Trophoblast cell (in vitro differentiated cells and primary cell): ENCODE results near the gene TMPRSS3.
A peak's percentile ranks its signal among the peaks of the same experiment; 100 is the strongest.

Experiments used
- DNase-seq, 2 donors: peaks; one replicate each; pipeline ENCODE4 v3.0.0-alpha.2; 2016
- H2AFZ ChIP-seq: 2 replicates; pipeline ENCODE4 v1.6.1; 2013; ENCODE audit warnings: low read length, moderate library complexity, mild to moderate bottlenecking; ENCODE audit not compliant: insufficient read depth, poor library complexity
- H2AK5ac ChIP-seq: 2 replicates; pipeline ENCODE4 v1.6.1; 2013; ENCODE audit warnings: mild to moderate bottlenecking, low read length
- H2BK120ac ChIP-seq: 2 replicates; pipeline ENCODE4 v1.6.1; 2013; ENCODE audit warnings: low read length, mild to moderate bottlenecking, moderate library complexity; ENCODE audit not compliant: insufficient read depth, poor library complexity
- H2BK12ac ChIP-seq: 2 replicates; pipeline ENCODE4 v1.6.1; 2013; ENCODE audit warnings: mild to moderate bottlenecking, low read length, moderate library complexity
- H2BK5ac ChIP-seq: 2 replicates; pipeline ENCODE4 v1.6.1; 2013; ENCODE audit warnings: low read length, low read depth, moderate library complexity, mild to moderate bottlenecking; ENCODE audit not compliant: poor library complexity
- H3K14ac ChIP-seq: 2 replicates; pipeline ENCODE4 v1.6.1; 2013; ENCODE audit warnings: mild to moderate bottlenecking, low read length
- H3K18ac ChIP-seq: 2 replicates; pipeline ENCODE4 v1.6.1; 2013; ENCODE audit warnings: mild to moderate bottlenecking, low read length
- H3K23ac ChIP-seq: 2 replicates; pipeline ENCODE4 v1.6.1; 2013; ENCODE audit warnings: low read length
- H3K27ac ChIP-seq: 2 replicates; pipeline ENCODE4 v1.5.1; 2013; ENCODE audit warnings: low read depth, mild to moderate bottlenecking, inconsistent platforms, low read length, moderate library complexity
- H3K27me3 ChIP-seq: 2 replicates; pipeline ENCODE4 v1.6.1; 2013; ENCODE audit warnings: inconsistent platforms, mild to moderate bottlenecking, low read length, moderate library complexity; ENCODE audit not compliant: insufficient read depth
- H3K36me3 ChIP-seq, 2 experiments: 1 replicate in 1 of 2; 2 replicates in 1 of 2; pipeline ENCODE4 v1.6.1; 2013; ENCODE audit warnings: low read length in 2 of 2, mild to moderate bottlenecking in 2 of 2, moderate library complexity in 1 of 2; ENCODE audit not compliant: insufficient read depth in 2 of 2, control insufficient read depth in 1 of 2
- H3K4ac ChIP-seq: 2 replicates; pipeline ENCODE4 v1.6.1; 2013; ENCODE audit warnings: low read depth, mild to moderate bottlenecking, low read length, moderate library complexity
- H3K4me1 ChIP-seq, 2 experiments: 1 replicate in 1 of 2; 2 replicates in 1 of 2; pipeline ENCODE4 v1.6.1; 2013; ENCODE audit warnings: low read length in 2 of 2, mild to moderate bottlenecking in 2 of 2, moderate library complexity in 1 of 2; ENCODE audit not compliant: insufficient read depth in 2 of 2, control insufficient read depth in 1 of 2
- H3K4me2 ChIP-seq: 2 replicates; pipeline ENCODE4 v1.6.1; 2013; ENCODE audit warnings: inconsistent platforms, mild to moderate bottlenecking, low read length, moderate library complexity
- H3K4me3 ChIP-seq: 2 replicates; pipeline ENCODE4 v1.5.1; 2013; ENCODE audit warnings: mild to moderate bottlenecking, low read depth, low read length, inconsistent platforms
- H3K79me1 ChIP-seq: one replicate; pipeline ENCODE4 v1.6.1; 2013; ENCODE audit warnings: low read length
- H3K79me2 ChIP-seq: 2 replicates; pipeline ENCODE4 v1.6.1; 2013; ENCODE audit warnings: low read length, mild to moderate bottlenecking; ENCODE audit not compliant: control insufficient read depth, insufficient read depth, poor library complexity
- H3K9ac ChIP-seq: 2 replicates; pipeline ENCODE4 v1.6.1; 2013; ENCODE audit warnings: mild to moderate bottlenecking, low read length
- H3K9me3 ChIP-seq: 2 replicates; pipeline ENCODE4 v1.6.1; 2013; ENCODE audit warnings: low read depth, mild to moderate bottlenecking, control low read depth, inconsistent platforms, low read length; ENCODE audit not compliant: insufficient read depth
- H4K12ac ChIP-seq: 2 replicates; pipeline ENCODE4 v1.6.1; 2013; ENCODE audit warnings: low read depth, mild to moderate bottlenecking, low read length, moderate library complexity
- H4K8ac ChIP-seq: 2 replicates; pipeline ENCODE4 v1.6.1; 2013; ENCODE audit warnings: low read depth, mild to moderate bottlenecking, low read length, moderate library complexity
- H4K91ac ChIP-seq: one replicate; pipeline ENCODE4 v1.6.1; 2013; ENCODE audit warnings: low read depth, mild to moderate bottlenecking, low read length, moderate library complexity
- WGBS: extraction: QIAGEN DNeasy Blood & Tissue Kit; methylation state at CpG from one replicate; pipeline ENCODE4 v1.1.7; 2013; ENCODE audit warnings: missing lambda C conversion rate; ENCODE audit not compliant: insufficient read length, insufficient coverage; ENCODE audit errors: extremely low coverage; 5-methylcytosine and 5-hydroxymethylcytosine counted together

TMPRSS3 gene

DNA sequence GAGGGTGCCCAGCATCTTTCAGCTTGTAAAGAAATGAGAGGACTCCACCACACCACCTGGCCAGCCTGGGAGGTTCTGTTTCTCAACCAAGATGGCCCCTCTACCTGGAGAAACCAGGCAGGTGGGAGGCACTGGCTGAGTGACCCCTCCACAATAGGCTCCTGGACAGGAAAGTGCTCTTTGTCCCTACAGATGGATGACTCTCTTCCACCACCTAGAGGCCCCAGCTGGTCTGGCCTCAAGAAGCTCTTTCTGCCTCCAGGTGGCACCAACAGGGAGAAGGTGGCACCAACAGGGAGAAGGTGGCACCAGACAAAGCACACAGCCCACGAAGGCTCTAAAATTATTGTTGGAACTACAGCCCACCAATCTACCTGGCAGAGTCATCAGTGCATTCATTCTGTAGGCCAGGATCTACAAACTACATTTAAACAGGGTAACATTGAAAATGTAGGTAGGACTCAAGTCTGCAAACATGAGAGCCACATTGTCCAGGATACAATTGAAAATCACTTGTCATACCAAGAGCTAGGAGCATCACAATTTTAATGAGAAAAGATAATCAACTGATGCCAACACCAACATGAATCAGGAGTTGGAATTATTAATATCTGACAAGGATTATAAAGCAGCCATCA, 14.4 kb downstream of the TMPRSS3 start:
- Histone ChIP-seq H3K9ac (no peak overlapping the region), H2BK5ac (no peak overlapping the region), H3K18ac (no peak overlapping the region), H3K27ac (no peak overlapping the region), H3K23ac (no peak overlapping the region), H3K79me1 (no peaks in the 10 kb centered on the region), H3K4me2 (no peak overlapping the region), H4K8ac (no peak overlapping the region), H2BK120ac (no peak overlapping the region), H3K14ac (no peak overlapping the region), H4K12ac (no peak overlapping the region), H3K4me3 (no peak overlapping the region), H3K36me3 (no peaks in the 10 kb centered on the region), H2AK5ac (no peak overlapping the region), H3K4me1 (peaks cover 0 to 4% of the 10 kb centered on the region in 2 experiments), H2BK12ac (no peak overlapping the region), H3K9me3 (peaks cover 6% of the 10 kb centered on the region), H3K79me2 (no peaks in the 10 kb centered on the region), H3K4ac (no peak overlapping the region), H2AFZ (no peak overlapping the region), H3K27me3 (no peaks in the 10 kb centered on the region), H4K91ac (no peak overlapping the region)
- DNase-seq, result peak; percentile 24 to 62
- no CpG with 5 or more reads among the region's 1 CpG for WGBS

DNA sequence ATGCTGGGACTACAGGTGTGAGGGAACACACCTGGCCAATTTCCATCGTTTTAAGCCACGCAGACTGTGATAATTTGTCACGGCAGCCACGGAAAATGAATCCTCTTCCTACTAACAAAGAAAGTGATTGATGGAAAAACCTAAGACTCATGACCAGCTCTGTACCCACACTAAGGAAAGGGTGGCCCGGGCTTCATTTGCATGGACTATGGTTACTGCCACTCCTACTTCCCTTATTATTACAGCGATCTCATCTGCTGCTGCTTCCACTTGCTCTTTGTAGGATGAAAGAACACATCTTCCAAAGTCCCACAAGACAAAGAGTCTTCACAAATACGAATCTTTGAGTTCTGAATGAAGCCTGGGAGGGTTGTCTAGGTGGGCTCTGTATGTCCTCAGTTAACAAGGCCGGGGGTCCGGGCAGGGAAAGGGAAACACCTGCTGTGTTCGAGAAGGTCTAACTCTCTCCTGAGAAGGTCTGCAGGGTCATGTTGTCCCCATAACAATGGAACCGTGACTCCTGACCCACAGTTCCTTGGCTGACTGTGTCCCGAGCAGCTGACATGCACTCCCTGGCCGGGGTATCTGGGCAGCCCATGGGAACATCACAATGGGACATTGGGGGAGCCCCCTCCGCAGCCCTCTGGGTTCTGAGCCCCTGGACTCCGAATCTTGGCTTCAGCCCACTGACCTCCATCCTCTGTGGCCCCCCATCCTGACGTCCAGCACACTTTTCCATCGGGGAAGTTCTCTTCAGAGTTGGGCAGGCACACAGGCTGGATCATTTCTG, 16.2 kb downstream of the TMPRSS3 start:
- Histone ChIP-seq H3K27ac (no peak overlapping the region), H3K79me1 (no peaks in the 10 kb centered on the region), H3K79me2 (no peaks in the 10 kb centered on the region), H3K14ac (no peak overlapping the region), H3K4me2 (no peak overlapping the region), H2BK12ac (no peak overlapping the region), H3K18ac (no peak overlapping the region), H3K4me3 (no peak overlapping the region), H3K9ac (no peak overlapping the region), H3K4ac (no peak overlapping the region), H4K8ac (no peak overlapping the region), H2AK5ac (no peak overlapping the region), H4K91ac (no peak overlapping the region), H3K4me1 (no peaks in the 10 kb centered on the region), H2BK5ac (no peak overlapping the region), H4K12ac (no peak overlapping the region), H2BK120ac (no peak overlapping the region), H3K36me3 (no peaks in the 10 kb centered on the region), H3K9me3 (peaks cover 4% of the 10 kb centered on the region), H2AFZ (no peak overlapping the region), H3K23ac (no peak overlapping the region), H3K27me3 (no peaks in the 10 kb centered on the region)
- no peak for DNase-seq
- no CpG with 5 or more reads among the region's 17 CpGs for WGBS

DNA sequence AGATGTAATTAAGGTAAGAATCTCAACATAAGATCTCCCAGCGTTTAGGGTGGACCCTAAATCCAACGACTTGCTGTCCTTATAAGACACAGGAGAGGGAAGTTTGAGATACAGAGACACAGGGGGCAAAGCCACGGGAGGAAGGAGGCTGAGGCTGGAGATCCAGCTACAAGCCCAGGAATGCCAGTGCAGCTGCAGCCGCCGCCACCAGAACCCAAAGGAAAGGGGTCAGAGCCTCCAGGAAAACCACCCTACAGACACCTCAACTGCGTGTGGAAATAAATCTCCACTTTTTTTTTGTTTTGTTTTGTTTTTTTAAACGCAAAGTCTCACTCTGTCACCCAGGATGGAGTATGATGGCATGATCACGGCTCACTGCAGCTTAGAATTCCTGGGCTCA, 17.4 kb downstream of the TMPRSS3 start:
- no peaks in the 10 kb centered on the region for H3K4me1 ChIP-seq
- H3K79me2 ChIP-seq, result no peaks in the 10 kb centered on the region
- no peak overlapping the region for H3K23ac ChIP-seq
- no peak overlapping the region for H3K4ac ChIP-seq
- no peak overlapping the region for H4K8ac ChIP-seq
- no peak overlapping the region for H3K14ac ChIP-seq
- H3K9ac ChIP-seq, result no peak overlapping the region
- no peak overlapping the region for H2BK12ac ChIP-seq
- no peak overlapping the region for H3K4me2 ChIP-seq
- H2AFZ ChIP-seq, result no peak overlapping the region
- H3K18ac ChIP-seq, result no peak overlapping the region
- H4K12ac ChIP-seq, result no peak overlapping the region
- no peak overlapping the region for H4K91ac ChIP-seq
- DNase-seq, result no peak
- no peak overlapping the region for H2AK5ac ChIP-seq
- WGBS, result no CpG with 5 or more reads among the region's 8 CpGs
- H2BK120ac ChIP-seq, result no peak overlapping the region
- H3K27me3 ChIP-seq, result no peaks in the 10 kb centered on the region
- no peak overlapping the region for H2BK5ac ChIP-seq
- peaks cover 7% of the 10 kb centered on the region for H3K9me3 ChIP-seq
- H3K36me3 ChIP-seq, result no peaks in the 10 kb centered on the region
- no peak overlapping the region for H3K27ac ChIP-seq
- H3K79me1 ChIP-seq, result no peaks in the 10 kb centered on the region
- H3K4me3 ChIP-seq, result no peak overlapping the region

DNA sequence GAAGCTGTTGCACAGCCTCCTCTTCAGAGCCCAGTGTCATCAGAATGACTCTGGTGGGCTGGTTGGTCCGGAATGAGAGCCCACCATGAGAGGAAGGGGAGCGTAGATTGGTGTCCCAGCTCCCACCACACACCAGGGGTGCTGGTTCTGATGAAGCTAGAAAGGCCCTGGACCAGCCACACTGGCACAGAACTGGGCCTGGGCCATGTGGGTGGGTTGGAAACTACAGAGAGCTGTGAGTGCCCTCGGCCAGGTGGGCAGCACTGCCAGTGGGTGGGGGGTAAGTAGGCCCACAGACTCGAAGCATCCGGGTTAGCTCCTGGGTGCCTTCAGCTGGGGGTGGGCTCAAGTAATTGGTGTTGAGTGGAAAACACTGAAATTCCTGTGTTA, 17.9 kb downstream of the TMPRSS3 start:
- no peak overlapping the region for H4K8ac ChIP-seq

More for the DNA sequence above, 17.9 kb downstream of the TMPRSS3 start:
- H3K36me3 ChIP-seq, result no peaks in the 10 kb centered on the region
- H3K27me3 ChIP-seq, result no peaks in the 10 kb centered on the region
- H3K9ac ChIP-seq, result no peak overlapping the region
- H3K4me2 ChIP-seq, result no peak overlapping the region
- H2BK120ac ChIP-seq, result no peak overlapping the region
- H3K79me1 ChIP-seq, result no peaks in the 10 kb centered on the region
- no peaks in the 10 kb centered on the region for H3K4me1 ChIP-seq
- no peak overlapping the region for H2BK5ac ChIP-seq
- H2AFZ ChIP-seq, result no peak overlapping the region
- no peak for DNase-seq
- H2BK12ac ChIP-seq, result no peak overlapping the region
- no peak overlapping the region for H3K14ac ChIP-seq
- H4K91ac ChIP-seq, result no peak overlapping the region
- H3K4ac ChIP-seq, result no peak overlapping the region
- H2AK5ac ChIP-seq, result no peak overlapping the region
- H3K18ac ChIP-seq, result no peak overlapping the region
- H3K79me2 ChIP-seq, result no peaks in the 10 kb centered on the region
- peaks cover 4% of the 10 kb centered on the region for H3K9me3 ChIP-seq
- H3K4me3 ChIP-seq, result no peak overlapping the region
- H3K27ac ChIP-seq, result no peak overlapping the region
- WGBS, result no CpG with 5 or more reads among the region's 5 CpGs
- no peak overlapping the region for H4K12ac ChIP-seq
- H3K23ac ChIP-seq, result no peak overlapping the region
